Upper lobe of left lung (tissue), 4 donors: ENCODE data around the gene SP6.

Source experiments
- EP300 ChIP-seq, 4 donors: sonication (generic); formaldehyde crosslinking; IDR thresholded peaks; one replicate each; pipeline ENCODE4 v1.5.1; 2017; ENCODE audit warnings: antibody characterized with exemption in 4 of 4, control low read depth in 2 of 4
- POLR2A ChIP-seq, 4 donors: fragments of 450-650 bp; IDR thresholded peaks; one replicate each; pipeline ENCODE4 v1.5.1; 2016 to 2017; ENCODE audit warnings: antibody characterized with exemption in 4 of 4, mild to moderate bottlenecking in 2 of 4
- POLR2AphosphoS5 ChIP-seq, 2 donors: sonication (generic); formaldehyde crosslinking; IDR thresholded peaks; one replicate each; pipeline ENCODE4 v1.5.1; 2017; ENCODE audit warnings: antibody characterized with exemption in 2 of 2
- TF ChIP-seq, protein P1 (sequence below), 6 experiments: fragments of 450-650 bp in 4 of 6; fragments of 200-600 bp in 2 of 6; sonication (generic) in 2 of 6; IDR thresholded peaks; one replicate each; pipeline ENCODE4 v1.5.1; 2016 to 2019; ENCODE audit warnings: antibody characterized with exemption in 6 of 6

- TF ChIP-seq, protein P1, sequence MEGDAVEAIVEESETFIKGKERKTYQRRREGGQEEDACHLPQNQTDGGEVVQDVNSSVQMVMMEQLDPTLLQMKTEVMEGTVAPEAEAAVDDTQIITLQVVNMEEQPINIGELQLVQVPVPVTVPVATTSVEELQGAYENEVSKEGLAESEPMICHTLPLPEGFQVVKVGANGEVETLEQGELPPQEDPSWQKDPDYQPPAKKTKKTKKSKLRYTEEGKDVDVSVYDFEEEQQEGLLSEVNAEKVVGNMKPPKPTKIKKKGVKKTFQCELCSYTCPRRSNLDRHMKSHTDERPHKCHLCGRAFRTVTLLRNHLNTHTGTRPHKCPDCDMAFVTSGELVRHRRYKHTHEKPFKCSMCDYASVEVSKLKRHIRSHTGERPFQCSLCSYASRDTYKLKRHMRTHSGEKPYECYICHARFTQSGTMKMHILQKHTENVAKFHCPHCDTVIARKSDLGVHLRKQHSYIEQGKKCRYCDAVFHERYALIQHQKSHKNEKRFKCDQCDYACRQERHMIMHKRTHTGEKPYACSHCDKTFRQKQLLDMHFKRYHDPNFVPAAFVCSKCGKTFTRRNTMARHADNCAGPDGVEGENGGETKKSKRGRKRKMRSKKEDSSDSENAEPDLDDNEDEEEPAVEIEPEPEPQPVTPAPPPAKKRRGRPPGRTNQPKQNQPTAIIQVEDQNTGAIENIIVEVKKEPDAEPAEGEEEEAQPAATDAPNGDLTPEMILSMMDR (IDR thresholded peaks at IDR 0.05) = no peak
- TF ChIP-seq POLR2A (IDR thresholded peaks at IDR 0.05) (no peak), EP300 (IDR thresholded peaks at IDR 0.05) (no peak), POLR2AphosphoS5 (IDR thresholded peaks at IDR 0.05) (no peak)
These were observed 34.0 kb downstream of the SP6 start for GRCh38 chr17:47816947-47817346.
